ENCODE results near the gene IL32. TPM values are rescaled to one million over a fixed set of nuclear protein-coding genes. Genes with fewer than 3 reads are reported as not detected.
A peak's percentile ranks its signal among the peaks of the same experiment; 100 is the strongest.

The IL32 gene
- total RNA-seq, 4 donors from 2014 or later = 4.2 to 32.9 (median 21.7) TPM

GRCh38 chr16:3086596-3087242, 21.3 kb downstream of the IL32 start:
- no peak for TF ChIP-seq POLR2A (IDR thresholded peaks at IDR 0.05)
- TF ChIP-seq EP300 (IDR thresholded peaks at IDR 0.05) = no peak
- TF ChIP-seq, protein P1, sequence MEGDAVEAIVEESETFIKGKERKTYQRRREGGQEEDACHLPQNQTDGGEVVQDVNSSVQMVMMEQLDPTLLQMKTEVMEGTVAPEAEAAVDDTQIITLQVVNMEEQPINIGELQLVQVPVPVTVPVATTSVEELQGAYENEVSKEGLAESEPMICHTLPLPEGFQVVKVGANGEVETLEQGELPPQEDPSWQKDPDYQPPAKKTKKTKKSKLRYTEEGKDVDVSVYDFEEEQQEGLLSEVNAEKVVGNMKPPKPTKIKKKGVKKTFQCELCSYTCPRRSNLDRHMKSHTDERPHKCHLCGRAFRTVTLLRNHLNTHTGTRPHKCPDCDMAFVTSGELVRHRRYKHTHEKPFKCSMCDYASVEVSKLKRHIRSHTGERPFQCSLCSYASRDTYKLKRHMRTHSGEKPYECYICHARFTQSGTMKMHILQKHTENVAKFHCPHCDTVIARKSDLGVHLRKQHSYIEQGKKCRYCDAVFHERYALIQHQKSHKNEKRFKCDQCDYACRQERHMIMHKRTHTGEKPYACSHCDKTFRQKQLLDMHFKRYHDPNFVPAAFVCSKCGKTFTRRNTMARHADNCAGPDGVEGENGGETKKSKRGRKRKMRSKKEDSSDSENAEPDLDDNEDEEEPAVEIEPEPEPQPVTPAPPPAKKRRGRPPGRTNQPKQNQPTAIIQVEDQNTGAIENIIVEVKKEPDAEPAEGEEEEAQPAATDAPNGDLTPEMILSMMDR (IDR thresholded peaks at IDR 0.05) = no peak
- H3K27ac ChIP-seq = peak overlapping the region in 2 of 4 donors; percentile 26 to 59
- WGBS, 2 donors = 62 to 71% methylated on average over 14 of the region's 14 CpGs

DNA sequence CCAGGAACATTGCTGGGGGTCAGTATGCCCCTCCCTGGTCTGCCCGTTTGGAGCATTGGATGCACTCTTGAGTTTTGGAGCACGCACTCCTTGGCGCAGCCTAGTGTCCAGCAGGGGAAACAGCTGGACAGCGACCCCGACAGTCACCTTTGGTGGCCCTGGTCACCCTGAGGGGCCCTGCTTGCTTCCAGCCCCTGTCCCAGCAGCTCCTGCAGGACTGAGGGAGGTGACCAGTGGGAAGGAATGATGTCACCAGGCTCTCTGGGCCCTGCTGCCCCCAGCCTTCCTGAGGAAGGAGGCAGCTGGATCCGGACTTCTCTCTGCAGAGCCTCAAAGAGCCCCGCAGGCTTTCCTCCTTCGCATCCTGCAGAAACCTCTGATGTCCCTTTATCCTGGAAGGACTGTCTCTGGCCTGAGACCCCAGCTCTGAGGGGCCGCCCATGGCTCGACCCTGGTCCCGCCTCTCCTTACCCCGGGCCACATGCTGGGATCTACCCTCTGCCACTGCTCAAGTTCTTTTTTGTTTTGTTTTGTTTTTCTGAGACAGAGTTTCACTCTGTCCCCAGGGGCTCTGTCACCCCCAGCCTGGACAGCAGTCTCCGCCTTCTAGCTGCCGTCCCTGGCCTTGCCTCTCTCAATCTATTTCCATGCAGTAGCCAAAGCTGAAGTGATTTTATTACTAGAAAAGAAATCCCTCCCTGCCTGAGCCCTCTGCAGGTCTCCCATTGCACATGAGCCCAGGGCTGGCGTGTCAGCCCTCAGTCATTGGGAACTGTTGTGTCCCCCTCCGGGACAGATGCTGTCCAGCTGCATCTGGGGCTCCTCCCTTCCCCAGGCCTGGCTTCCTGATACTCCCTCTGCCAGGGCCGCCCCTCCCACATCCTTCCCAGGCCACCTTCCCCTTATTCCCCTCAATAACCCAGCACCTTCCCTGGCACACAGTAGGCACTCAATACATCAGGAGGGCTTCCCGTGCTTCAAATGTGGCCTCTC, 22.1 kb downstream of the IL32 start:
- DNase-seq (ENCODE audit: low spot score in 2 of 2) = no peak
- H3K27ac ChIP-seq = peak overlapping the region in 1 of 4 donors; percentile 59
- no peaks in the 10 kb centered on the region for H3K36me3 ChIP-seq
- H3K4me1 ChIP-seq = peaks cover 0 to 10% (median 0%) of the 10 kb centered on the region in 4 donors
- no peaks in the 10 kb centered on the region for H3K9me3 ChIP-seq
- peaks cover 0 to 17% of the 10 kb centered on the region in 2 donors for H3K27me3 ChIP-seq
- 35 to 36% methylated on average over 16 to 18 of the region's 18 CpGs for WGBS, 2 donors
- peak overlapping the region in 1 of 4 donors; percentile 41 for H3K4me3 ChIP-seq
- no peak for TF ChIP-seq EP300 (IDR thresholded peaks at IDR 0.05)
- TF ChIP-seq, protein P1 (IDR thresholded peaks at IDR 0.05) = peak in 1 of 5 experiments; percentile 8
- TF ChIP-seq POLR2A (IDR thresholded peaks at IDR 0.05) = no peak

More at GRCh38 chr16:3086596-3087242, 21.3 kb downstream of the IL32 start:
- DNase-seq (ENCODE audit: low spot score in 2 of 2) = no peak
- peak overlapping the region in 2 of 4 donors; percentile 20 to 41 for H3K4me3 ChIP-seq
- H3K9me3 ChIP-seq = no peaks in the 10 kb centered on the region
- peaks cover 0 to 10% (median 0%) of the 10 kb centered on the region in 4 donors for H3K4me1 ChIP-seq
- peaks cover 0 to 9% of the 10 kb centered on the region in 2 donors for H3K27me3 ChIP-seq
- no peaks in the 10 kb centered on the region for H3K36me3 ChIP-seq

- no peaks in the 10 kb centered on the region for H3K36me3 ChIP-seq
- TF ChIP-seq, protein P1 (IDR thresholded peaks at IDR 0.05) = no peak
- 70 to 73% methylated on average over 7 of the region's 7 CpGs for WGBS, 2 donors
- H3K27ac ChIP-seq = no peak overlapping the region
- H3K4me3 ChIP-seq = no peak overlapping the region
- DNase-seq (ENCODE audit: low spot score in 2 of 2) = no peak
- H3K4me1 ChIP-seq = peaks cover 0 to 10% (median 0%) of the 10 kb centered on the region in 4 donors
- H3K9me3 ChIP-seq = no peaks in the 10 kb centered on the region
- H3K27me3 ChIP-seq = peaks cover 0 to 24% of the 10 kb centered on the region in 2 donors
Measured at GRCh38 chr16:3088450-3088849, 23.0 kb downstream of the IL32 start.

DNA sequence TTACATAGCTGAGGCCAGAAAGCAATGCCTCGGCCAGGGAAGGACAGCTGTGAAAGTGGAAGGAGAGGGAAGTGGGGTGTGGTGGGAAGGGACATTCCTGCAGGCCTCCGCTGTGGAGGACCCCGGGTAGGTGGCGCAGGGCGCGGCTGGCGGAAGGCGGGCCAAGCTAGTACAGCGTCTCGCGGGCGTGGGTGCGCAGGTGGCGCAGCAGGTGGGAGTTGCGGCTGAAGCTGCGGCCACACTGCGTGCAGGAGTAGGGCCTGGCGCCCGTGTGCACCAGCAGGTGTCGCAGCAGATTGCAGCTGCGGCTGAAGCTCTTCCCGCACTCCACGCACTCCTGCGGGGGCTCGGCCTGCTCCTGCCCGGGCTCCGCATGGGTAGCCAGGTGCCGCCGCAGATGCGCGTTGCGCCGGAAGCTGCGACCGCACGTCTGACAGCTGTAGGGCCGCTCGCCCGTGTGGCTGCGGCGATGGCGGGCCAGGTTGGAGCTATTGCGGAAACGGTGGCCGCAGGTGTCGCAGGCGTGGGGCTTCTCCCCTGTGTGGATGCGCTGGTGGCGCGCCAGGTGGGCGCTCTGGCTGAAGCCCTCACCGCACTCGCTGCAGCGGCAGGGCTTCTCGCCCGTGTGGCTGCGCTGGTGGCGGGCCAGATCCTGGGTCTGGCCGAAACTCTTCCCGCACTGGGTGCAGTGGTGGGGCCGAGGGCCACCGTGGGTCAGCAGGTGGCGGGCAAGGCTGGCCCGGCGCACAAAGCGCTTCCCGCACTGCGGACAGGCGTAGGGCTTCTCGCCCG, 23.7 kb downstream of the IL32 start:
- no peaks in the 10 kb centered on the region for H3K36me3 ChIP-seq
- no peaks in the 10 kb centered on the region for H3K9me3 ChIP-seq
- 94 to 95% methylated on average over 56 to 60 of the region's 71 CpGs for WGBS, 2 donors

More for the DNA sequence above, 23.7 kb downstream of the IL32 start:
- no peak for DNase-seq (ENCODE audit: low spot score in 2 of 2)
- H3K4me3 ChIP-seq = no peak overlapping the region
- peaks cover 0 to 27% of the 10 kb centered on the region in 2 donors for H3K27me3 ChIP-seq
- TF ChIP-seq EP300 (IDR thresholded peaks at IDR 0.05) (no peak), POLR2A (IDR thresholded peaks at IDR 0.05) (no peak)
- TF ChIP-seq, protein P1 (IDR thresholded peaks at IDR 0.05) = no peak
- H3K27ac ChIP-seq = no peak overlapping the region
- H3K4me1 ChIP-seq = peaks cover 0 to 10% (median 0%) of the 10 kb centered on the region in 4 donors
